Left hindlimb (tissue), 1 donor: ENCODE measurements around the gene SPON1.
A peak's percentile ranks its signal among the peaks of the same experiment; 100 is the strongest.
"Not testable (repeated sequence)": the region's sequence is repeated elsewhere in the genome, so short reads cannot be mapped to it uniquely, and the experiment has no call there.

Experiments used
- DNase-seq: peaks from one replicate; pipeline ENCODE4 v3.0.0-alpha.2; 2018

SPON1 gene

DNA sequence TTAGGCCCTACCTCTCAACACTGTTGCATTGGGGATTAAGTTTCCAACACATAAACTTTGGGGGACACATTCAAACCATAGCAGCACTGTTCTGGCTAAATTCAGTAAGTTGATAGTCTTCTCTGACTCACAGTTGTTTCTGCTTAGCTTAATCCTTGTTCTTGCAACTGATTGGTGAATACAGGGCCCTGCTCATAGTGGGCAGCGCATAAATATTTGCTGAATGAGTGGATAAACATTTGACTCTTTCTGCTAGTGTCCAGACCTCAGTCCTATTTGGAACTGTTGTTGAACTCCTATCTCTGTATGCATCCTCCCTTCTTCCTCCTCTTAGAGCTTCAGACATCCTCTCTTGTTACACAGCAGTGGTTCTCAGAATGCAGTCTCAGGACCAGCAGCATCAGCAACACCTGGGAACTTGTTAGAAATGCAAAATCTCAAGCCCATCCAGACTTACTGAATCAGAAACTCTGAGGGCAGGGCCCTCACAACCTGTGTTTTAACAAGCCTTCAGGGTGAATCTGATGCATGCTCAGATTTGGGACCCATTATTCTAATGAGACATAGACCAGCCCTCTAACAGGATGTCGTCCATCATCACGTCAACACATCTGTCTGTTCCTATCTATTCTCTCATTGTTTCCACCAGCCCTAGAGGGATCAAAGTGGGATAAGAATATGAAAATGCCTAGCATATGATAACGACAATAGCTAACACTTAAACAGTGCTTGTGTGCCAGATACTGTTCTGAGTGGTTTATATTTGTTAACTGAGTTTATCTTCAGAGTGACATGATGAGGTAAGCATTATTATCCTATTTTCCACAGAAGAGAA lies 22.3 kb downstream of the SPON1 start:
- no peak for DNase-seq

DNA sequence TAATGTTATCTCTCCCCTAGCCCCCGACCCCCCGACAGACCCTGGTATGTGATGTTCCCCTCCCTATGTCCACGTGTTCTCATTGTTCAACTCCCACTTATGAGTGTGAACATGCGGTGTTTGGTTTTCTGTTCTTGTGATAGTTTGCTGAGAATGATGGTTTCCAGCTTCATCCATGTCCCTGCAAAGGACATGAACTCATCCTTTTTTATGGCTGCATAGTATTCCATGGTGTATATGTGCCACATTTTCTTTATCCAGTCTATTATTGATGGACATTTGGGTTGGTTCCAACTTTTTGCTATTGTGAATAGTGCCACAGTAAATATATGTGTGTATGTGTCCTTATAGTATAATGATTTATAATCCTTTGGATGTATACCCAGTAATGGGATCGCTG lies 24.2 kb downstream of the SPON1 start:
- not testable (repeated sequence) for DNase-seq

DNA sequence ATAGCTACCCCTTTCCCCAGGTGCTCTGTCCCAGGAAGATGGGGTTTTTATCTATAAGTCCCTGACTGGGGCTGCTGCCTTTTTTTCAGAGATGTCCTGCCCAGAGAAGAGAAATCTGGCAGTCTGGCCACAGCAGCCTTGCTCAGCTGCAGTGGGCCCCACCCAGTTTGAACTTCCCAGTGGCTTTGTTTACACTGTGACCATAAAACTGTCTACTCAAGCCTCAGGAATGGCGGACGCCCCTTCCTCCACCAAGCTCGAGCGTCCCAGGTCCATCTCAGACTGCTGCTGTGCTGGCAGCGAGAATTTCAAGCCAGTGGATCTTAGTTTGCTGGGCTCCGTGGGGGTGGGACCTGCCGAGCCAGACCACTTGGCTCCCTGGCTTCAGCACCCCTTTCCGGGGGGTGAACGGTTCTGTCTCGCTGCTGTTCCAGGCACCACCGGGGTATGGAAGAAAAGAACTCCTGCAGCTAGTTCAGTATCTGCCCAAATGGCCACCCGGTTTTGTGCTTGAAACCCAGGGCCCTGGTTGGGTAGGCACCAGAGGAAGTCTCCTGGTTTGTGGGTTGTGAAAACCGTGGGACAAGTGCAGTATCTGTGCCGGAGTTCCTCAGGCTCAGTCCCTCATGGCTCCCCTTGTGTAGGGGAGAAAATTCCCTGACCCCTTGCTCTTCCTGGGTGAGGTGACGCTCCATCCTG lies 29.8 kb downstream of the SPON1 start:
- not testable (repeated sequence) for DNase-seq

DNA sequence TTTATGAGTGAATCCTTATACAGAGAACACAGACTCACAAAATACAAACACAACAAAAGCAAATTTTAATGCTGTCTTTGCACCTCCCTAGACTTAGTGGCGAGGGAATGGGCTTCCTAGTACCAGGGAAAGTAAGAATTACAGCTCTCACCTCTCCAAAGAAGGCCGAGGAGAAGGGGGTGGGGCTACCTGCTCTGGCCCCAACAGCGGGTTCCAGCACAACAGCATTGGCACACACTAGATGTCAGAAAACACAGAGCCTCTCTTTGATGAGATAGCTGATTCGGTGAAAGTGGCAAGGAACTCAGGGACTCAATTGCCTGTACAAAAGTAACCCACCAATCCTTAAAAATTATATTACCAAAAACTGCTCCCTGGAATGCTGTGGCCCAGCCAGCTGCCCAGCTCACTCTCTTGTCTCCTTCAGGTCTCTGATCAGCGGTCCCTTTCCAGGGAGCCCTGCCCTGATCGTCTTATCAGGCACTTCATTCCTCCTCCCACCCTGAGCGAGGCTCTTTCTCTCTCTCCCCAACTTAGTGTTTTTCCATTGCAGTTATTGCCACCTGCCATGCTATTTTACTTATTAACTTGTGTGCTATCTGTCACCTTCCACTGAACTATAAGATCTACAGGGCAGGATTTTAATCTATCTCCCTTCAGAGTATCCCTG lies 30.7 kb downstream of the SPON1 start:
- DNase-seq: no peak

DNA sequence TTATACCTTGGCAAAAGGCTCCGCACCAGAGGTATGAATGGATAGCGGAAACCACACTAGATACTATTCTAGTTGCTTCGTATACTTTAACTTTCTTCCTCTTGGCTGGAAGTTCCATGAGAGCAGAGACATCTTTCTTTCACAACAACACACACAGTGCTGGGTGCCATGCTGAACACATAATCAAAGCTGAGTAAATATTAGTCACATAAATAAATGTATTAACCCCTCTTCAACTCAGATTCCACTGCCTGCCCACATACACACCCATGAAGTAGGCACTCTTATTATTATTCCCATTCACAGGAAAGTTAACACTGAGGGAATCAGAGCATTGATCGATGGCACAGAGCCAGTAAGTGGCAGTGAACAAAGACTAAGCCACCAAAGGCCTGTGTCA lies 35.4 kb downstream of the SPON1 start:
- no peak for DNase-seq

DNA sequence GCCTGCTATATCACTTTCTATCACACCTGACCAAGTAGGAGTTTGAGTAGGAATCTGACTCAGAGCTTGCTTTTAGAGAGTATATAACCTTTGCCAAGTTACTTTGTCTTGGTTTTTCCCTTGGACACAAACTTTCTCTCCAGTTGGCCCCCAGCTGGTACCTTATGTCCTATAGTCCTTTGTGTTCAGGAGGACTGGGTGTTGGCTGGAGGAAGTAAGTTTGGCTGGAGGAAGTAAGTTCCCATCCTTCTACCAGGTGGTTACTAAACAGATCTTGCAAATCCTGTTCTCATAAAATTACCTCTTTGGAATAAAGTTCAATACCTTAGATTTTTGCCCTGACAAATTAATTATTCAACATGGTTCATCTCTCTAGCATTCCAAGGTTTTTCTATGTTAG lies 37.2 kb downstream of the SPON1 start:
- DNase-seq: no peak

DNA sequence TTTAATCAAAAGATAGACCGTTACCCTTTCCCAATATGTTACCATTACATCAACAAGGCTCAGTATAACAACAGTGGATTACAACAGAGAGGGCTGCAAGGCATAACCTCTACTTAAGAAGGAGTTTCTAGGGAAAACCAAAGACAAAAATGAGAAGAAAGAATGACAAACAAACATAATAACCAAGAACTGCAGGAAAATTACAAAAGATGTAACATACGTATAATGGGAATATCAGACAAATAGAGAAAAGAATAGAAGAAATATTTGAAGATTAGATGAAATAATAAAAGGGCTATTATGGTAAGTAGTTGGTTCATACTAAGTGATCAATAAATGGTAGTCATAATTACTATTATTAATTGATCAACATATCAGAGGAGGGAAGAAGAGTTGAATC lies 39.1 kb downstream of the SPON1 start:
- DNase-seq: no peak

DNA sequence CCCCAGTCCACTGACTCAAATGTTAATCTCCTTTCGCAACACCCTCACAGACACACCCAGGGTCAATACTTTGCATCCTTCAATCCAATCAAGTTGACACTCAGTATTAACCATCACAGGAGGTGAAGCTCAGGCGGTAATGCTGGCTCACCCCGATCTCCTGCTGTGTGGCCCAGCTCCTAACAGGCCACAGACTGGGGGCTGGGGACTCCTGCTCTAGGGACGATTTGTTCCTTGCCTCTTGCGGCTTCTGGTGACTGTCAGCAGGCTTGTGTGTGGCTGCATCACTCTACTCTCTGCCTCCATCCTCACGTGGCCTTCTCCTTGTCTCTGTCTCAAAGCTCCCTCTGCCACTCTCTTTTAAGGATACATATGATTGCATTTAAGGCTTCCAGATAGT lies 45.0 kb downstream of the SPON1 start:
- no peak for DNase-seq

DNA sequence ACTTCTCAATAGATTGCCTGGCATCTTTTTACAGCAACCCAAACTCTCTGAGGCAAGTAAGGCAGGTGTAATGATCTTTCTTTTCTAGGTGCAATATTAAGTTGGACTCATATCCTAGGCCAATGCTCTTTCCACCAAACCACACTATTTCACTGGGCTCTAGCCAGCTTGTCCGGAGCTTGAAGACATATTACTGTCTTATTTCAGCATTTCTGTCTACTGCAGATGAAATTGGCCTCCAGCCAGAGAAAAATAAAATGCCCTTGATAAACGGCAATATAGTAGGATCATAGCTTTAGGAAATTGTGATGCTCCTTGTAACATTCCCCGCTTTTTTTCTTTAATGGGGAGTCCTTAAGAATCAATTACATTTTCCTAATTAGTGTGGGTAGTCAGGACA lies 48.1 kb downstream of the SPON1 start:
- DNase-seq: no peak

DNA sequence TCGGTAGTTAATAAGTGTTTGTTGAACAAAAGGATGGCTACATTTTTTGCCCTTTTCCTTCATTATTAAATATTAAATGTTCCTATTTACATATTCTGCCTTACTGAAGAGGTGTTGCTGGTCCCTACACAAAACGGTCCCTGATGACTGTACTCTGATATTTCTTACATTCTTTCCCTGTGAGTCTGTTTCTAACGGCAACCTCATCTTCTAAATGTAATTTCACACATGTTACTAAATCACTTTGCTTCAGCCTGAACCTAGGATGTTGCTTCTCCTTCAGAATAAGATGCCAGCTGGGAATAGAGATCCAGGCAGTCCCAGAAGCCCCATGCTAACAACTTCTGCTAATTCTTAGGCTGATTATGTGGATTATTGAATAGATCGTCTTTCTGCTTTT lies 50.3 kb downstream of the SPON1 start:
- DNase-seq: no peak

DNA sequence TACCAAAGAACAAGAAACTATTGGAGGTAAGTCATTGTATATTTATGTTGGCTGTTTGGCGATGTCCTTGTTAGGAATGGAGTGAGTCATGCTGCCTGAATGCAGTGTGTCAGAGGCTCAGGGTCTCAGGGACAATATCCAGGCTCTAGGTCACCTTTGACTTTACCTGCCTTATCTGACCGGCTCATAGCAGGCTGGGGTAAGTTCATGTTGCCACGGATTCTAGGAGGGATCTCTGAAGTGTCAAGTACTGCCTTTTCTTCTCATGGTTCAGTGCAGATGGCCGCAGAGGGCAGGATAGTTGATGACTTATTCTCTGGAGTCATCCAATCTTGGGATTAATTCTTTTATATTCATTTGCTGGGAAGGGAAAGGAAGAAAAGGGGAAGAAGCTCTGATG lies 53.2 kb downstream of the SPON1 start:
- DNase-seq: no peak

DNA sequence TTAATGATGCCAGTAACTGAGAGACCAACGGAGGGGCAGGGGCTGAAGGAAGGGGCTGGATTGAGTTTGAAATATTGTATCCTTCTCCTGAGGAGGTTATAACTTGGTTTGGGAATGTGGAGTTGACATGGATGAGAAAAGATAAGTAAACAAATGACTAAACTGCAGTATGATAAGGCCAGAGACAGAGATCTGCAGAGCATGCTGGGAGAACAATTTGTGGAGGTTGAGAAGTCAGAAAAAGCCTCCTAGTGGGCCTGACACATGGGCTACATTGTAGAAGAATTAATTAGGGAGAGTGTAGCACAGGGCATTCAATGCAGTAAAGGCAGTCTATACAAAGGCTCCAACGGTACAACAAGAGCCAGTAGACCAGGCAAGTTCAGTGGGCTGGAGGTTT lies 55.9 kb downstream of the SPON1 start:
- no peak for DNase-seq

DNA sequence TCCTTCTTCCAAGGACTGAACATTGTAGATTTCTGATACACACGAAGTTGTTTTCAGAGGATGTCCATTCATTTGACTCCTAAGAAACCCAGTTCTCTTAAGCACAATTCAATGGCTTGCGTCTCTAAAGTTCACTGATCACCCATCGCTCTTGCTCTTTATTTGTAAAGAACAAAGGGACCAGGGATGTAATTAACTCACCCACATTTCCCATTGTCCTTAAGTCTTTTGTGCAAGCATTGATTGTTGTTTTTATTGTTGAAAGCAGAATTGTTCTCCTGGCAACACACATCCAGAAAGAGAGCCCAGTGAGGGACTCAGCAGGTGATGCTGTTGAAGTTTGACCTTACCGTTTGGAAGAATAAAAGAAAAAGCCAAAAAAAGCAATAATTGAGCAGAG lies 59.2 kb downstream of the SPON1 start:
- DNase-seq: no peak

DNA sequence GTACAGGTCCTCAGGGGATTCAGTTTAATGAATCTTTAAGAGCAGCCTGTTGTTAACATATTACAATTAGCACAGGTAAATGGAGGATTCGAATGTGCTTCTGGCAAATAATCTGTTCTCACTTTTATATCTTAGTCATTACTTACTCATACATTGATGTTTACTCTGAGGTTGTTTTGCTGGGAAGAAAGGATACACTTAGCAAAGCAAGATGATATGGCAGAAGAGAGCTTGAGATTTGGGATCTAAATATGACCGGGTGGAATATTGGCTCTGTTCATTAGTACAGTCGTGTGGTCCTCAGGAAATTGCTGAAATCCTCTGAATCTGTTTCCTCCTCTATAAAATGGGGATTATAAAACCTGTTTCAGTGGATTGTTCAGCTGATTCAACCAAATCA lies 59.7 kb downstream of the SPON1 start:
- no peak for DNase-seq

DNA sequence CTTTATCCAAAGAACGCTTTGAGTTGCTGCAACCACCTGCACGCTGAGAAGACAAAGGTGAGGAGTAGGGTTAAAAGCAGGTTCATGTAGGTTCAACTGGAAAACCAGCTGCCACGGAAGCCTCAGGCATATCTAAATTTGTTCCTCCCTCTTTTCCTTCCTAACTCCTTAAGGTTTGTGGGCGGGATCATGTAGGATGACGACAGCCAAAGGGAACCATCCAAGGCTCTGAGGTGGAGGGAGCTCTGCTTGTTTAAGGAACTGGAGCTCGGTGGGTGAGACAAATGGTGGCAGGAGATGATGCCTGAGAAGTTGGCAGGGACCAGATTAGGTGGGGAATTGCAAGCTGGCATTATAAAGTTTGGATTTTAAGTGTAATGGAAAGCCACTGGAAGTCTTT lies 60.3 kb downstream of the SPON1 start:
- DNase-seq: no peak

DNA sequence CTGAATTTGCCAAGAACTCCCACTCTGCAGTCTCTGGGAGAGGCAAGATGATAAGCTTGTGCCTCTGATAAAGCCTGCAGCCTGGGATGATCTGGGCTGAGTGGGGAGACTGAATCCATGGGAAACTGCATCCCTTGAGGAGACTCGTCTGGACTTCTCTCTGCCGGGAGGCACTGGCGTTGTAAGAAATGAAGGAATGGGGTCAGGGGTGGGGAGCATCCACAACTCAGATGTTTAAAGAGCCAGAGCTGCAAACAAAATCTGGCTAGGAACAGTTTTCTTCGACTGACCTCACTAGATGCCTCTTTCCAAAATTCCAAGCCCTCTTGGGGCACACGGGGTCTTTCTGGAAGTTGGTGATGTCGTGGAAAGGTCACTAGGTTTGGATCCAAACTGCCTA lies 64.4 kb downstream of the SPON1 start:
- peak; percentile 34 for DNase-seq

DNA sequence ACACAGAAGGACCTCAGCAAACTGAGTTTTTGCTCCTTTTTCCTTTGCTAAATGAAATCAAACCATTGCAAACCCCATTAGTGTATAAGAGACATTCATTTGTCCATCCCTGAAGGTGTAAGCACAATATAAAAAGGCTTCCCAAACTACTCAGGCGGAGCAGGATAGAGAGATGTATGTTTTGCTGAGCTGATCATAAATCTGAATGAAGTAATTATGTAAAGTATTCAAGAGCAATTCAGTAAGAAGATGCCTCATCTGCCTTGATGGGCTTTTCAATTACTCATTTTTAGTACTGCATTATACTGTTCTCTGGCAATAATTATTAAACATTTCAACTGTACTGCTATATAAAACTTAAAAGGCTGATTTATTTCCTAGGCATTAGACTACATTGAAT lies 65.0 kb downstream of the SPON1 start:
- no peak for DNase-seq

DNA sequence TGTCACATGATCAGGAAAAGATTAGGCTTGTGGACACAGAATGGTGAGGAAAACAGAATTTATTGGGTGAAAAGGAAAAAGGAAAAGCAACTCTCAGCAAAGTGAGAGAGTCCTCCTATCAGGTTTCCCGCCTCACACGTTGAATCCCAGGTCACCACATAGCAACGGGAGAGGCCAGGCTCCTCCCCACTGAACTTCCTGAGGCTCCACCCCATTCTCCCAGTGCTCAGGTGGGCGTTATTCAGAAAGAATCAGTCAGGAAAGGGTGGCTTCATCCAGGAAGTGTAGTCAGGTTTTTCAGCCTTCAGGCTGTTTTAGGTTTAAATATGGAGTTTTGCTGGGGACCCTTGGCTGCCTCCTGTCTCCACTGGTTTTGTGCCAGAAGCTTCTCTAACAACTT lies 66.9 kb downstream of the SPON1 start:
- no peak for DNase-seq

DNA sequence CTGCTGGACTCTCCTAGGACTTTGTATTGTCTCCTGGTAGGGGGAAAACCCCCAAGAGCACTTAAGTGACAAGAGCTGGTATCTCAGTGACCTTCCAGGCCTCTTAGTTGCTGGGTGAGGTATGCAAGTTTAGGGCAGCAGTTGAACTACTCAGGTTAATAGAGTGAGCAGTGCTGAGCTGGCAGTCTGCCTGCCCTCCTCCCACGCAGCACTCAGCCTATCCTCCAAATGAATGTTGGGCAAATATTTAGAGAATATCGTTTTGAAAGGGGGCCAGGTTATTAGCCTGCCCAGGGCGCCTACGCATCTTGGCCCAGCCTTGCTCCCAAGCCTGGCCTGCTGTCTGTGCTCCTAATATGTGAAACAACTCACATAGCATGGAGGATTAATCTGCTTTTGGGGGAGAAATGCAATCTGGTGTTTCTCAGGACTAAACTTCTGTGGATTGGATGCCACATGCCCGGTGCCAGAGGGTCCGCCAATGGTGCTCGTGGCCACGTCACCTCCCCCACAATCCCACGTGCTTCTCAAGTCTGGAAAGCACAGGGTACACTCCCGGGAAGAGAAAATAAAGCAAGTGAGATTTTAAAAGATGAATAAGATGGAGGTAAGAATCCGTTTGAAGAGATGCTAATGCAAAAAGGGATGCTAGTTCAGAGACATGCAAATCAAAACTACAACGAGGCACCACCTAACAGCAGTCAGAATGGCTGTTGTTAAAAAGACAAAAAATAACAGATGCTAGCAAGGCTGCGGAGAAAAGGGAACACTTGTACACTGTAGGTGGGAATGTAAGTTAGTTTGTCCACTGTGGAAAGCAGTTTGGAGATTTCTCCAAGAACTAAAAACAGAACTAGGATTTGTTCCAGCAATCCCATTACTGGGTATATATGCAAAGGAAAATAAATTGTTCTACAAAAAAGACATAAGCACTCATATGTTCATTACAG lies 67.7 kb downstream of the SPON1 start:
- peak; percentile 80 for DNase-seq

DNA sequence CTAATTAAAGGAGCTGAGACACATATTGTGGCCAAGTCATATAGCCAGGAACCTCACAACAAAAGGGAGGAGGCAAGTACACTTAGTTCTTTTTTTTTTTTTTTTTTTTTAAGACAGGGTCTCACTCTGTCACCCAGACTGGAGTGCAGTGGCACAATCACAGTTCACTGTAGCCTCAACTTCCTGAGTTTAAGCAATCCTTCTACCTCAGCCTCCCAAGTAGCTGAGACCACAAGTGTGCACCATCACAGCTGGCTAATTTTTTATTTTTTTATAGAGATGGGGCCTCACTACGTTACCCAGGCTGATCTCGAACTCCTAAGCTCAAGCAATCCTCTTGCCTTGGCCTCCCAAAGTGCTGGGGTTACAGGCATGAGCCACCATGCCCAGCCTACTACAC lies 73.0 kb downstream of the SPON1 start:
- DNase-seq: not testable (repeated sequence)

DNA sequence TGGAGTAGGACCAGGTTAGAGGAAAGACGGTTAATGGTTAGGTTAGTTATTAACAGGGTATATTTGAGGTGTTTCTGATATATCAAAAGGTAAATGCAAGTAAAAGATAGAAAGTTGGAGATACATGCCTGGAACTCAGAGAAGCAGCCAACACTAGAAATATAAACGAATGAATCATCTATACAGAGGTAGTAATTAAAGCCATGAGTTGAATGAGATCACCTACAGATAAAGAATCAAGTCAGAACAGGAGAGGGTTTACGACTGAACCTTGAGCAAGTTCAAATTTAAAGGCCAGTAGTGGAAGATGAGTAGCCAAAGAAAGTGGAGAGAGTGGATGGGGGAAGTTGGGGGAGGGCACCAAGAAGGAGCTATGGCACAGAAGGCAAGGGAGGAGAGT lies 73.9 kb downstream of the SPON1 start:
- no peak for DNase-seq

DNA sequence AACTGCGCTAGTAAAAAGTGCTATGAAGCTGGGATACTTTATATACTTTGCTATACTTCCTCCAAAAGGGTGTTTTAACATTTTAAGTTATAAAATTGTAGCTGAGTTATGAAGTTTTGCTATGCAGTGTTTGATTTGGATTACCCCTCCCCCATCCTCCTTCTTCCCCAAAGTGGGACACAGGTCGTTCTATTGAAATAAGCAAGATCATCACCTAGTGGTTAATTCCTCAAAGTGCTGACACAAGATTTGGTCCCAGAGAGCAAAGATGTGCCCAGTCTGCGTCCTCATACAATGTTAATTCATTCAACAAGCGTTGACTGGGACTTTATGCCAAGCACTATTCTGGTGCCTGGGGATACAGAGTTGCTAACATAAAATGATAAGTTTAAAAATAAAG lies 78.5 kb downstream of the SPON1 start:
- DNase-seq: no peak

DNA sequence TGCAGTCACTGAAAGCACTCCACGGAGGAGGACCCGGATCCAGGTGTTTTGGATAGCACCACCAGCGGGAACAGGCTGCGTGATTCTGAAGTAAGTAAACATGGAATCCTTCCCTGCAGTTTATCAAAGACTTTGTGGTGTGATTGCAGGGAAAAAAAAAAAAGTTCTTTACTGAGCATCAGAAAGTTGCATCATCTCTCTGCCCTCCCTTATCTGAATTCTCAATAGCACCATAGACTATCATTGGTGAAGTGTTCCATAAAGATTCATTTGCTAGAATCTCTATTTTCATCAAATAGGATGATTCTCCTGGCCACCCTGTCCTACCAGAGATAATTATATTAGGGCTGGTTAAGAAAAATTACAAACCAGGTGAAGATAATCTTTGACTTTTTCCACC lies 79.0 kb downstream of the SPON1 start:
- no peak for DNase-seq
